ENCODE data around the gene GOLGA6B.

DNA sequence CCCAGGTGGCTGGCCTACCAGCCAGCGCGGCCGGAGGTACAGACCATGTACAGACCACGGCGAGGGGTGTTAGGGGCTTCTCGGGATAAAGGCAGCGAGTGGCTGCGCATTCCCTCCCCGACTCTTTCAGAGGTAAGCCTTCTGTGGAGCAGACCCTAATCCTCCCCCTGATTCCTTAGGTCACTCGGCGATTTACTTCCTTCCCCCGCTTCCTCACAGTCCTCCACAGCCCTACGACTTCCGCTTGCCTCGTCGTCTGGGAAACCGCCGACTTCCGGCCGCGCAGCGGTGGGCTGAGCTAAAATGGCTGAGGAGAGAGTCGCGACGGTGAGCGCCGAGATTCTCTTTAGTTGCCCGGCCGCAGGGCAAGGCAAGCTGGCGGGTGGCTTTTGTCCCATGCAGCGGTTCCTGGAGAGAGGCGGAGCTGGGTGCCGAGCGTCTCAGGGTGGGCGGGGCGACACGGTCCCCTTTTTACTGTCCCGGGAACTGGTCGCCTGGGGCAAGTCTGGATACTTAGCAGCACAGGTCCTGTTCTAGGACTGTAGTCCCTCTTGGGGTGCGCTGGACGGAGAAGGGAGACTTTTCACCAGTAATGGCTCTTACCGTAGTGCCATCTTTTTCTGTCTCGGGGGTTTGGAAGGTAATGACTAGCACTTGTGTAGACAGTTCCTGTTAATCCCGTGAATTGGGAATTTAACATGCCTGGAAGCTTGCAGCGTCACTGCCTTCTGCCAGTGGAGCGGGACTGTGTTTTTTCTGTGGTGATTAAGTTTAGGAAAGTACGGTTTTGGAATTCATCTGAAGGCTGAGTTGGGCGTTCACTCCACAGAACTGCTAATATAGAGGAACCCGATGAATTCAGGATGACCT lies 31.7 kb downstream of the GOLGA6B start, which contains the start of the genes BBS4 and HIGD2B:
- peak; percentile 81 for TF ChIP-seq ZFX (IDR thresholded peaks at IDR 0.05)
- TF ChIP-seq, protein P1, sequence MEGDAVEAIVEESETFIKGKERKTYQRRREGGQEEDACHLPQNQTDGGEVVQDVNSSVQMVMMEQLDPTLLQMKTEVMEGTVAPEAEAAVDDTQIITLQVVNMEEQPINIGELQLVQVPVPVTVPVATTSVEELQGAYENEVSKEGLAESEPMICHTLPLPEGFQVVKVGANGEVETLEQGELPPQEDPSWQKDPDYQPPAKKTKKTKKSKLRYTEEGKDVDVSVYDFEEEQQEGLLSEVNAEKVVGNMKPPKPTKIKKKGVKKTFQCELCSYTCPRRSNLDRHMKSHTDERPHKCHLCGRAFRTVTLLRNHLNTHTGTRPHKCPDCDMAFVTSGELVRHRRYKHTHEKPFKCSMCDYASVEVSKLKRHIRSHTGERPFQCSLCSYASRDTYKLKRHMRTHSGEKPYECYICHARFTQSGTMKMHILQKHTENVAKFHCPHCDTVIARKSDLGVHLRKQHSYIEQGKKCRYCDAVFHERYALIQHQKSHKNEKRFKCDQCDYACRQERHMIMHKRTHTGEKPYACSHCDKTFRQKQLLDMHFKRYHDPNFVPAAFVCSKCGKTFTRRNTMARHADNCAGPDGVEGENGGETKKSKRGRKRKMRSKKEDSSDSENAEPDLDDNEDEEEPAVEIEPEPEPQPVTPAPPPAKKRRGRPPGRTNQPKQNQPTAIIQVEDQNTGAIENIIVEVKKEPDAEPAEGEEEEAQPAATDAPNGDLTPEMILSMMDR (IDR thresholded peaks at IDR 0.05 in 2 of 3, conservative IDR thresholded peaks at IDR 0.05 in 1 of 3; ENCODE audit: borderline replicate concordance in 1 of 3, insufficient read depth in 1 of 3, low read depth in 2 of 3, low read length in 2 of 3) = no peak
- TF ChIP-seq, protein P2, sequence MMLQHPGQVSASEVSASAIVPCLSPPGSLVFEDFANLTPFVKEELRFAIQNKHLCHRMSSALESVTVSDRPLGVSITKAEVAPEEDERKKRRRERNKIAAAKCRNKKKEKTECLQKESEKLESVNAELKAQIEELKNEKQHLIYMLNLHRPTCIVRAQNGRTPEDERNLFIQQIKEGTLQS (IDR thresholded peaks at IDR 0.05) = no peak
- TF ChIP-seq EZH2phosphoT487 (IDR thresholded peaks at IDR 0.05; ENCODE audit: borderline replicate concordance) = no peak
